GM12875 (cell line): ENCODE results near the gene TAF11.

Experiments used
- H3K4me3 ChIP-seq: one replicate; pipeline ENCODE4 v1.5.1; 2011; ENCODE audit warnings: low read depth, low read length, control low read depth
- TF ChIP-seq, protein P1 (sequence below): IDR thresholded peaks from 2 replicates; pipeline ENCODE4 v1.5.1; 2011; ENCODE audit warnings: low read depth, mild to moderate bottlenecking, control low read depth, inconsistent platforms, low read length, moderate library complexity, borderline replicate concordance; ENCODE audit not compliant: insufficient read depth

TAF11 gene

DNA sequence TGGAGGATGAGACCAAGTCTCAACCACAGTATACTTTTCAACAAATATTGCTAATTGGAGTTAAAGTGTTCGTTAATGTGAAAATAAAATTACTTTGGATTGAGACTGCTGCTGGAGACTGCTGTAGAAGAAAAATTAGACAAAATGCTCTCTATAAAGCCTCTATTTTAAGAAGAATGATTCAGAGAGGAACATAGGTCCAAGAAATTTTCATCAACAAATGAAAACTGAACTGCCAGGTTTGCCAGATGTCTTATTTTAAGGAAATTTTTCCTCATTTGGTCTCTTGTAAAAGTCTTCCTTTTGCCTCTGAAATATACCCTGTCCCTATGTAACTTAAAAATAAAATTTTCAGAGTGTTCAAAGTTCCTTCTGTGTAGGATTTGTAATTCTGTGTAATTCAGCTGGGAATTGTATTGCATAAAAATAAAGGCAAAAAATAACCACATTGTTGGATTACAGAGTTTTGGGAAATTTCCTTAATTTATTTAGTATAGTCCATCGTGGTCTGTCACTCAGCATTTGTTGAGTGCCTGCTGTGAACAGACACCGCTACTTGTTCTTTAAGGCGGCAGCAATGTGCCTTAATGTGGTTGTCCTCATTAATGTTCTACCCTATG, 28.6 kb upstream of the TAF11 start:
- TF ChIP-seq, protein P1, sequence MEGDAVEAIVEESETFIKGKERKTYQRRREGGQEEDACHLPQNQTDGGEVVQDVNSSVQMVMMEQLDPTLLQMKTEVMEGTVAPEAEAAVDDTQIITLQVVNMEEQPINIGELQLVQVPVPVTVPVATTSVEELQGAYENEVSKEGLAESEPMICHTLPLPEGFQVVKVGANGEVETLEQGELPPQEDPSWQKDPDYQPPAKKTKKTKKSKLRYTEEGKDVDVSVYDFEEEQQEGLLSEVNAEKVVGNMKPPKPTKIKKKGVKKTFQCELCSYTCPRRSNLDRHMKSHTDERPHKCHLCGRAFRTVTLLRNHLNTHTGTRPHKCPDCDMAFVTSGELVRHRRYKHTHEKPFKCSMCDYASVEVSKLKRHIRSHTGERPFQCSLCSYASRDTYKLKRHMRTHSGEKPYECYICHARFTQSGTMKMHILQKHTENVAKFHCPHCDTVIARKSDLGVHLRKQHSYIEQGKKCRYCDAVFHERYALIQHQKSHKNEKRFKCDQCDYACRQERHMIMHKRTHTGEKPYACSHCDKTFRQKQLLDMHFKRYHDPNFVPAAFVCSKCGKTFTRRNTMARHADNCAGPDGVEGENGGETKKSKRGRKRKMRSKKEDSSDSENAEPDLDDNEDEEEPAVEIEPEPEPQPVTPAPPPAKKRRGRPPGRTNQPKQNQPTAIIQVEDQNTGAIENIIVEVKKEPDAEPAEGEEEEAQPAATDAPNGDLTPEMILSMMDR = no peak
- no peak overlapping the region for H3K4me3 ChIP-seq

DNA sequence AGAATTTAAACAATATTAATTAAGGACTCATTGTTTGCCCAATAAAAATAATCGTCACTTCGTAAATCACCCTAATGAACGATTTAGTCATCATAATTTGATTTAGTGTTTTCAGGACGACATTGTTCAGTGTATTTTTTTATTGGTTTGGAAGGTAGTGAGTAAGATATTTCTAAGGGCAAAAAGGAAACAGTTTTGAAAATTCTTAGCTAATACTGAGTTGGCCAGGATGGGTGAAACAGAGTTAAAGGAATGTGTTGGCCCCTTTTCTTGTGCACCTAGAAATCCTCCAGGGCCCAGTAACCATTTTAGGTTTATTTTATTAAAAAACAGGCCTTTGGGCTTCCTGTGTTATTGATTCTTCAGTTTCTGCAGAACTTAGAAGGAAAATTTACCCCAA, 26.5 kb upstream of the TAF11 start:
- TF ChIP-seq, protein P1 = no peak
- H3K4me3 ChIP-seq = no peak overlapping the region

DNA sequence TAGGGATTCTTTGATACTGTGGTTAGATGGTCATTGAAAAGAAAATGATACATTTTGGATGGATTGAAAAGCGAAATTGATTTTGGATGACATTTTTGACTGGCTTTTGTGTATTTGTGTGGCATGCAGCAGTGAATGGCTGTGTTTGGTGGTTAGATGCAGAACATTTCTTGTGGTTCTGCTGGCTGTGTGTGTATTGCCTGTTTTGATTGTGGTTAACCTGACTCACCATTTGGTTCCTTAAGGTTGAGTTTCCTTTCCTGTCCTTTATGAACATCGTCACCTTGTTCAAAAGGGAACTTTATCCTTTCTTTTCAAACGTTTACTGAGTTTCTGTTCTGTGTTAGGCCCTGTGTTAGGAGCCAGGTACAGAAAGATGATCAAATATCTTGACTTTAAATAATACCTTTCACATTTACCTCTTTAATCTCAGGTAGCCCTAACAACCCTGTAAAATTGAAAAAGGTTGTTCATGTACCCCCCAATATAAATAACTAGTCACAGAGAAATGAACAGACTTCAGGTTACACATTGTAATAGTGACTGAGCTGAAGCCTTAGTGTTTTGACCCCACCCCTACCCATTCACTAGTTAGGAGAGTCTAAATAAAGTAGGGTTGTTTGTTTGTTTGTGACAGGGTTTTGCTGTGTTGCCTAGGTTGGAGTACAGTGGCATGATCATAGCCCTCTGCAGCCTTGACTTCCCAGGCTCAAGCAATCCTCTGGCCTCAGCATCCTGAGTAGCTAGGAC, 25.0 kb upstream of the TAF11 start:
- TF ChIP-seq, protein P1 = no peak
- no peak overlapping the region for H3K4me3 ChIP-seq

DNA sequence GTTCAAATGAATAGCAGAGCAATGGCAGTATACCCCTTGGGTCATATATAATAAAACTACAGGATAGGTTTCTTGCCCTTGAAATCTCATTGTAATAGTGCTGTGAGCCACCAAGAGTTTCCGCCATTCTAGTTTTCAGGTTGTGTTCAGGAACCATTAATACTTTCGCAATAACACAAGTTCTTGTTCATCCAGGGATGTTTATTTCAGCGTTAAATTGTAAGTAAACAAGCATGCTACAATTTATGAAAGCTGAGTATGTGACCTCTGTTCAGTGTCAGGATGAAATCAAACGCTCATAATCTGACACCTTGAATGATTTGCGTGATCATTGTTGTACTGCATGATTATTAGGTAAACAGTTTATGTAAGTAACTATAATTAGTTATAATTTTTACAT, 24.0 kb upstream of the TAF11 start:
- H3K4me3 ChIP-seq = no peak overlapping the region
- TF ChIP-seq, protein P1 = no peak

DNA sequence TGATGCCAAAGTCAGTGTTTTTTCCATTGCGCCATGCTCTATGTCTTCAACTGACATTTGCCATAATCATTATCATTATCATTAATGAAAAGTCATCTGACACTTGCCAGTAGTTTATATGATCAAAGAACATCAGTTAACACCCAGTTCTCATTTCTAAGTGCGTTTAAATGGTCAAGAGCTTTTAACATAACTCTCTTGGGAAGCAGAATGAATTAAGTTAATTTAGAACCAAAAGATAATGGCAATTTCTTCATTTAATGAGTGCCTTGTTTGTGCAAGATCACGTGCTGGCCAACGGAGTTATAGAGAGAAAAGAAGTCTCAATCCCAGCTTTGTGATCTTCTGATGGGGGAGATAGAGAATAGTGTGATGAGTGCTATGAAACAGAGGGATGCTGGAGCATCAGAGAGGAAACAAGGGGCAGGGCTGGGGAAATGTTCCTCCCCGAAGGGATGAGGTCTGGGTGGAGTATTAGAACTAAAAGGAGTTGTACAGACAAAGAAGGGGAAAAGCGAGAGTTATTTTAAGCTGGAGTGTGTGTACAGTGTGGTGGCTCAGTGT, 21.6 kb upstream of the TAF11 start:
- TF ChIP-seq, protein P1 = no peak
- H3K4me3 ChIP-seq = no peak overlapping the region

DNA sequence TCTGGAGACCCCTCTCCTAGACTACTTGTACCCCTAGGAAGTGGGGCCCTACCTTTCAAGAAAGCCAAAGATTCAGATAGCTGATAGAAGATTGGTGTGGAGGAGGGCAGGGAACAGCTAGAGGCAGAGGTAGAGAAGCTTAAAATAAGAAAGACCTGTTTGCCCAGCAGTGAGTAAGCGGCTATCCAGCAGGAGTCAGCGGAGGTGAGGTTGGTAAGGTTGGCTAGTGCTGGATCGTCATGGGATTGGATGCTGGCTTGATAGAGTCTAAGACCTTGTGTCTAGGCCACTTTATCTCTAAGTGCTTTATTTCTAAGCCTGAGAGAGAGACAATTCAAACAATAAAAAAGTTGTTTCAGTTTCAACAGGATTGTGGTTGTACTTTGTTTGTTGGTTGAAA, 20.4 kb upstream of the TAF11 start:
- TF ChIP-seq, protein P1 = no peak
- no peak overlapping the region for H3K4me3 ChIP-seq

DNA sequence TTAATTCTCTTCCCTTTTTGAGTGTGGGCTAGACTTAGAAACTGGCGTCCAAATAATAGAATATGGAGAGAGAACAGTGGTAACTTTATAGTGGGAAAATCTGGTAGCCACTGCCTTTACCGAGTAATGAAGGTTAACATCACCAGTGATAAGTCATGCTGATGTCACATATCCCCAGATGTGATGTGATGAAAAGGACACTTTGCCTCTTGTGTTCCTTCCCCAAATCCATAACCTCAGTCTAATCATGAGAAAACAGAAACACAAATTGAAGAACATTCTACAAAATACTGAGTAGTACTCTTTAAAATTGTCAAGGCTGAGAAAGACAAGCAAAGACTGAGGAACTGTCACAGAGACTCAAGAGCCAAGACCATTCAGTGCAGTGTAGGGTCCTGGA, 19.0 kb upstream of the TAF11 start:
- H3K4me3 ChIP-seq = no peak overlapping the region
- TF ChIP-seq, protein P1 = no peak
